PC-9 (cell line): ENCODE measurements around the gene SLC22A3.

Experiments used
- EZH2 ChIP-seq: fragments of 200-600 bp; sonication (generic); IDR thresholded peaks from 2 replicates; pipeline ENCODE4 v1.8.0; 2017; ENCODE audit warnings: antibody characterized with exemption, low read depth
- TF ChIP-seq, protein P1 (sequence below): fragments of 200-600 bp; sonication (generic); conservative IDR thresholded peaks from 2 replicates; pipeline ENCODE4 v1.6.1; 2017; ENCODE audit warnings: mixed run types, antibody characterized with exemption, mild to moderate bottlenecking, moderate library complexity

DNA sequence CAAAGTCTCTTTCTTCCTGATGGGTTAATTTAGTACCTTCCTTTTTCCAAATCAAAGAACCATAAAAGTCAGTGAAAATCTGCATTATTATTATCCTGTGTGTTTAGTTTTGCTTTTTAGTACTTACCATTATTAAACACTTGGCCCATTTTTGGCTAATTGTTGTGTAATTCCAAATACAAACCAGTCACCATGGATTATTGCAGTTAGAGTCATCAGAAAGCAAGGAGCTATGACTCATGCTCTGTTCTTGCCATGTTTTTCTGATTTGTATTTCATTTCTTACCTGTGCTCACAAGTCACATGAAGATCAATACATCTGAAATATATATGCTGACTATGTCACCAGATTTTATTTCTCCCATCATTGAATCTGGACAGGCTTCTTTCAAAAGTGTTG lies 31.3 kb downstream of the SLC22A3 start:
- TF ChIP-seq, protein P1, sequence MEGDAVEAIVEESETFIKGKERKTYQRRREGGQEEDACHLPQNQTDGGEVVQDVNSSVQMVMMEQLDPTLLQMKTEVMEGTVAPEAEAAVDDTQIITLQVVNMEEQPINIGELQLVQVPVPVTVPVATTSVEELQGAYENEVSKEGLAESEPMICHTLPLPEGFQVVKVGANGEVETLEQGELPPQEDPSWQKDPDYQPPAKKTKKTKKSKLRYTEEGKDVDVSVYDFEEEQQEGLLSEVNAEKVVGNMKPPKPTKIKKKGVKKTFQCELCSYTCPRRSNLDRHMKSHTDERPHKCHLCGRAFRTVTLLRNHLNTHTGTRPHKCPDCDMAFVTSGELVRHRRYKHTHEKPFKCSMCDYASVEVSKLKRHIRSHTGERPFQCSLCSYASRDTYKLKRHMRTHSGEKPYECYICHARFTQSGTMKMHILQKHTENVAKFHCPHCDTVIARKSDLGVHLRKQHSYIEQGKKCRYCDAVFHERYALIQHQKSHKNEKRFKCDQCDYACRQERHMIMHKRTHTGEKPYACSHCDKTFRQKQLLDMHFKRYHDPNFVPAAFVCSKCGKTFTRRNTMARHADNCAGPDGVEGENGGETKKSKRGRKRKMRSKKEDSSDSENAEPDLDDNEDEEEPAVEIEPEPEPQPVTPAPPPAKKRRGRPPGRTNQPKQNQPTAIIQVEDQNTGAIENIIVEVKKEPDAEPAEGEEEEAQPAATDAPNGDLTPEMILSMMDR, result no peak
- TF ChIP-seq EZH2, result no peak
